C4-2B (cell line): ENCODE measurements around the gene NT5C2.
A peak's percentile ranks its signal among the peaks of the same experiment; 100 is the strongest.

ENCODE experiments used
- H3K27ac ChIP-seq: fragments of 450-650 bp; 2 replicates; pipeline ENCODE4 v1.5.1; 2017
- CTCF ChIP-seq: fragments of 450-650 bp; conservative IDR thresholded peaks from 2 replicates; pipeline ENCODE4 v1.5.1; 2017; ENCODE audit warnings: mild to moderate bottlenecking
- ZFX ChIP-seq: fragments of 450-650 bp; IDR thresholded peaks from 2 replicates; pipeline ENCODE4 v1.6.1; 2017

The NT5C2 gene

DNA sequence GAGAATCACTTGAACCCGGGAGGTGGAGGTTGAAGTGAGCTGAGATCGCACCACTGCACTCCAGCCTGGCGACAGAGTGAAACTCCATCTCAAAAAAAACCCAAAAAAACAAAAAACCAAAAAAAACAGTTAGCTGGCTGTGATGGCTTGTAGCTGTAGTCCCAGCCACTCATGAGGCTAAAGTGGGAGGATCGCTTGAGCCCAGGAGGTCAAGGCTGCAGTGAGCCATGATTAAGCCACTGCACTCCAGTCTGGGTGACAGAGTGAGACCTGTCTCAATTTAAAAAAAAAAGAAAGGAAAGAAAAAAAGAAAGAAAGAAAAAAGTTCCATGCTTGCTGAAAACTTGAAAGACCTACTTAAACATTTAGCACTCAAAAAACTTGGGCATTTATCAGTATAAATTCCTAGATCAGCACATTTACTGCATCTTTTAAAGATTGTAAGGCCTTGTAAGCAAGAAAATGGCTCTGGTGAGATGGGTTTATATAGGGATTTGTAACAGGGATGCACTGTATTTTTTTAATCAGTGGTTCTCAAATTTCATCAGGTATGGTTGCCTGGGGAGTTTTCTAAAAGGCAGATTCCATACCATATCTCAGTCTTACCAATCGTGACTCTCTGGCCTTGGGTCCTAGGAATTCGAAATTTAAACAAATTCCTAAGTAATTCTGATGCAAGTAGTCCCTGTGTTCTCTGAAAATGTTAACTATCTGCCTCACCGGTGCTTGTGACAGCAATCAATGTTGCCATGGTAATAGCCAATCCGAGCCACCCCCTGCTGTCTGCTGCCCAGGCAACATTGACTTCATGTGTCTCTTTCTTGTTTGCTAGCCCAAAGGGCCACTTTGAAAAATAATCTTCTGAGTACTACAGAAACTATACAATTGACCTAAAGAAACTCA lies 11.5 kb upstream of the NT5C2 start:
- TF ChIP-seq CTCF (no peak), ZFX (no peak)

GRCh38 chr10:103203466-103203865 lies 10.4 kb upstream of the NT5C2 start:
- no peak overlapping the region for H3K27ac ChIP-seq

More for the DNA sequence above, 11.5 kb upstream of the NT5C2 start:
- H3K27ac ChIP-seq = no peak overlapping the region

DNA sequence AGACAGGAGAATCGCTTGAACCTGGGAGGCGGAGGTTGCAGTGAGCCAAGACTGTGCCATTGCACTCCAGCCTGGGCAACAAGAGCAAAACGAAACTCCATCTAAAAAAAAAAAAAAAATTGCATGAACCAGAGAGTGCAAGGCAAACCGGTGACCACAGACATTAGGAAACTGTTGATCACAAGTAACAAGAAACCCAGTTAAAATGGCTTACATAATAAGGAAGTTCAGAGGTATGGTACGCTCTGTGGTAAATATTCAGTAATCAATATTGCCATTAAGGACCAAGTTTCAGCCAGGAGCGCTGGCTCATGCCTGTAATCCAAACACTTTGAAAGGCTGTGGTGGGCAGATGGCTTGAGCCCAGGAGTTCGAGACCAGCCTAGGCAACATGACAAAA lies 9.2 kb upstream of the NT5C2 start:
- peak overlapping the region; percentile 29; the same call in 1 of the 2 replicates for H3K27ac ChIP-seq
- TF ChIP-seq CTCF (no peak), ZFX (no peak)

More at GRCh38 chr10:103203466-103203865, 10.4 kb upstream of the NT5C2 start:
- TF ChIP-seq CTCF = no peak
- no peak for TF ChIP-seq ZFX

- TF ChIP-seq ZFX (no peak), CTCF (no peak)
- H3K27ac ChIP-seq = no peak overlapping the region
These were observed 6.4 kb upstream of the NT5C2 start for GRCh38 chr10:103199488-103199887.

GRCh38 chr10:103198648-103199047 lies 5.6 kb upstream of the NT5C2 start:
- TF ChIP-seq CTCF (no peak), ZFX (no peak)
- H3K27ac ChIP-seq = no peak overlapping the region

DNA sequence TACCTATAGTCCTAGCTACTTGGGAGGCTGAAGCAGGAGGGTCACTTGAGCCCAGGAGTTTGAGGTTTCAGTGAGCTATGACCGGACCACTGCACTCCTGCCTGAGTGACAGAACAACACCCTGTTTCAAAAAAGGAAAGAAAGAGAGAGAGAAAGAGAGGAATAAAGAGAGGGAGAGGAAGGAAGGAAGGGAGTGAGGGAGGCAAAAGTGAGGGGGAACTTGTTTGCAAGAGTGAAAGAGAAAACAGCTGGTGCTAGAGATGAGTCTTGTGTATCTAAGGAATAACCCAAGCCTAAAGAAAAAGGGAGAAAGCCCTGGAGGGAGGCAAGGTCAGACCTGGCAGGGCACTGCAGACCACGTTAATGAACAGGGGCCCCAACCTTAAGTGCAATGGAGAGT lies 4.8 kb upstream of the NT5C2 start:
- TF ChIP-seq CTCF = no peak
- no peak for TF ChIP-seq ZFX
- H3K27ac ChIP-seq = no peak overlapping the region

- TF ChIP-seq CTCF (no peak), ZFX (no peak)
- H3K27ac ChIP-seq = no peak overlapping the region
These were observed 4.1 kb upstream of the NT5C2 start for GRCh38 chr10:103197174-103197573.
